IPS DF 4.7 (cell line): Measurements from ENCODE around the gene C6orf52.
"Not testable (repeated sequence)": the region's sequence is repeated elsewhere in the genome, so short reads cannot be mapped to it uniquely, and the experiment has no call there.

Experiments used
- DNase-seq: peaks from one replicate; pipeline ENCODE4 v3.0.0-alpha.2; 2013; ENCODE audit warnings: low spot score; ENCODE audit errors: extremely low read depth

C6orf52 gene

GRCh38 chr6:10694302-10695085, at the start of gene C6orf52, which contains the start of gene PAK1IP1:
Gene C6orf52, minus strand, starts transcription at chr6:10694616. Its CDS starts 7,066 bp downstream, at chr6:10687550.
Gene PAK1IP1, plus strand, starts transcription at chr6:10694972. Its CDS starts 14 bp downstream, at chr6:10694986.
- DNase-seq: peak; percentile 76

GRCh38 chr6:10743515-10743914, 49.1 kb upstream of the C6orf52 start:
- no peak for DNase-seq

DNA sequence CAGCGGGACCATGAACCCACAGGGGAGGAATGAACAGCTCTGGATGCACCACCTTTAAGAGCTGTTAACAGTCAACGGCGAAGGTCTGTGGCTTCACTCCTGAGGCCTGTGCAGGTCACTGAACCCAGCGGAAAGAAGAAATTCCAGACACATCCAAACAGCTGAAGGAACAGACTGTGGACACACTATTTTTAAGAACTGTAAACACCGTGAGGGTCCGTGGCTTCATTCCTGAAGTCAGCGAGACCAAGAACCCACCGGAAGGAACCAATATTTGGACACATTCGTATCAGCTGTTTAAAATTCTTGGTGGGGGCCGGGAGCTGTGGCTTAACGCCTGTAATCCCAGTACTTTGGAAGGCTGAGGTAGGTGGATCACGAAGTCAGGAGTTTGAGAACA, 47.8 kb upstream of the C6orf52 start:
- DNase-seq: no peak

GRCh38 chr6:10741643-10742042, 47.2 kb upstream of the C6orf52 start:
- DNase-seq: not testable (repeated sequence)

GRCh38 chr6:10740061-10740460, 45.6 kb upstream of the C6orf52 start:
- DNase-seq: no peak

DNA sequence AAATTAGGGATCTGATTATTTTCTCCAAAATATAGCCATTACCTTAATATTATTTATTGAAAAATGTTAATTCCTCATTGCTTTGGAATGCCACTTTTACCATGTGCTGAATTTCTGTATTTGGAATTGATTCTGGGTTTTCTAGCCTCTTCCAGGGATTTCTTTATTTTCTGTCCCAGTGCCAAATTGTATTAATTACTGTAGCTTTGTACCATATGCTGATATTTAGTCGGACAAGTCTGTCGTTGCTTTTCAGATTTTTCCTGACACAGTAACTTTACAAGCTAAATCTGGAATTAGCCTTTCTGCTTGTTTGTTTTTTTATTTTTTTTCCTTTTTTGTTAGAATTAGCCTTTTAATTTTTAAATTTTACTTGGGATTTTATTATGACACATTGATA, 42.3 kb upstream of the C6orf52 start:
- DNase-seq: no peak

DNA sequence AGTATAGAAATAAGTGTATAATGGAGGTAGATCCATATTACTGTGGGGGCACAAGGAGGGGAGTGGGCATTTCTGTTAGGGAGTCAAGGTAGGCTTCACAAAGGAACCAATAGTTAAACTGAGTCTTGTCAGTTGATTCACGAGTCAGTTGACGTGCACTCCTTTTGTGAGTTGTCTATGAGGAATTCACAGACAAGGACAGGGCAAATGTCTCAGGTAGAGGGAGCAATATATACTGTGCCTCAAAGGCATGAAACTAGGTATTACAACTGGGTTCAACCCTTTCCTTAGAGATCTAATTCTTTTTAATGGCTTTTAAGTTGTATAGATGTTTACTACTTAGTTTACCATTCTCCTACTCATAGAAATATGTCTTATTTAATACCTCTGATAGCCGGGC, 39.4 kb upstream of the C6orf52 start:
- no peak for DNase-seq

- no peak for DNase-seq
These were observed 38.8 kb upstream of the C6orf52 start for GRCh38 chr6:10733151-10733715.

DNA sequence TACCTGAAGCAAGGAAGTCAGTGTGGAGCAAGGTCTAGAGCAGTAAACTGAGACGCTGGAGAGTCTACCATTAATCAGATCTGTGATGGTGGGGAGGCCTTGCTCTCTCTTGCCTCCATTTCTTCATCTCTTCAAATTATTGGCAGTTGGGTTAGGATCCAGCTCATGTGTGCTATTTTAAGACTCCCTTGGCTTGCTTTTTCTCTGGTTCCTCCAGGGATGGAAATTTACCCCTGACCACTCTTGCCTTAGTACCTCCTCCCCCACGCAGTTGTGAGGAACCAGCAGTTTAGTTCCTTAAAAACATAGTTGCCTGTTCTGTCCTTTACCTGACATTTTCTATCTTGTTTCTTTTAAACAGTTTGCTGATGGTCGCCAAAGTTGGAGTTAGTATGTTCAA, 35.8 kb upstream of the C6orf52 start:
- no peak for DNase-seq

GRCh38 chr6:10725716-10726115, 31.3 kb upstream of the C6orf52 start:
- no peak for DNase-seq

- no peak for DNase-seq
These were observed 30.6 kb upstream of the C6orf52 start for GRCh38 chr6:10725044-10725443.

GRCh38 chr6:10723567-10723881, 29.1 kb upstream of the C6orf52 start:
- DNase-seq: no peak

- peak; percentile 93 for DNase-seq
These were observed 28.6 kb upstream of the C6orf52 start, which contains the start of gene TMEM14C for GRCh38 chr6:10722820-10723566. Gene TMEM14C, plus strand, starts transcription at chr6:10723070. Its CDS starts 1,544 bp downstream, at chr6:10724614.

GRCh38 chr6:10722570-10722819, 28.1 kb upstream of the C6orf52 start:
- DNase-seq: no peak

GRCh38 chr6:10721850-10722569, 27.6 kb upstream of the C6orf52 start:
- no peak for DNase-seq

DNA sequence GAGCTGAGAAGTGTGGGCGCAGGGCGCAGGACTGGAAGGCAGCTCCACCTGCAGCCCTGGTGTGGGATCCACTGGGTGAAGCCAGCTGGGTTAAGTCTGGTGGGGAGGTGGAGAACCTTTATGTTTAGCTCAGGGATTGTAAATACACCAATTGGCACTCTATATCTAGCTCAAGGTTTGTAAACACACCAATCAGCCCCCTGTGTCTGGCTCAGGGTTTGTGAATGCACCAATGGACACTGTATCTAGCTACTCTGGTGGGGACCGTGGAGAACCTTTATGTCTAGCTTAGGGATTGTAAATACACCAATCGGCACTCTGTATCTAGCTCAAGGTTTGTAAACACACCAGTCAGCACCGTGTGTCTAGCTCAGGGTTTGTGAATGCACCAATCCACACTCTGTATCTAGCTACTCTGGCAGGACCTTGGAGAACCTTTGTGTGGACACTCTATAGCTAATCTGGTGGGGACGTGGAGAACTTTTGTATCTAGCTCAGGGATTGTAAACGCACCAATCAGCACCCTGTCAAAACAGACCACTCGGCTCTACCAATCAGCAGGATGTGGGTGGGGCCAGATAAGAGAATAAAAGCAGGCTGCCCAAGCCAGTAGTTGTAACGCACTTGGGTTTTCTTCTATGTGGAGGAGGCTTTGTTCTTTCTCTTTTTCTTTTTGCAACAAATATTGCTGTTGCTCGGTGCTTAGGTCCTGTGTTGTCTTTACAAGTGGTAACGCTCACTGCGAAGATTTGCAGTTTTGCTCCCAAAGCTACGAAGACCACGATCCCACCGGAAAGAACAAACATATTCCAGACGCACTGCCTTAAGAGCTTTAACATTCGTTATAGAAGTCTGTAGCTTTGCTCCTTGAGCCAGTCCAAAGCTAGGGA, 26.8 kb upstream of the C6orf52 start:
- not testable (repeated sequence) for DNase-seq

DNA sequence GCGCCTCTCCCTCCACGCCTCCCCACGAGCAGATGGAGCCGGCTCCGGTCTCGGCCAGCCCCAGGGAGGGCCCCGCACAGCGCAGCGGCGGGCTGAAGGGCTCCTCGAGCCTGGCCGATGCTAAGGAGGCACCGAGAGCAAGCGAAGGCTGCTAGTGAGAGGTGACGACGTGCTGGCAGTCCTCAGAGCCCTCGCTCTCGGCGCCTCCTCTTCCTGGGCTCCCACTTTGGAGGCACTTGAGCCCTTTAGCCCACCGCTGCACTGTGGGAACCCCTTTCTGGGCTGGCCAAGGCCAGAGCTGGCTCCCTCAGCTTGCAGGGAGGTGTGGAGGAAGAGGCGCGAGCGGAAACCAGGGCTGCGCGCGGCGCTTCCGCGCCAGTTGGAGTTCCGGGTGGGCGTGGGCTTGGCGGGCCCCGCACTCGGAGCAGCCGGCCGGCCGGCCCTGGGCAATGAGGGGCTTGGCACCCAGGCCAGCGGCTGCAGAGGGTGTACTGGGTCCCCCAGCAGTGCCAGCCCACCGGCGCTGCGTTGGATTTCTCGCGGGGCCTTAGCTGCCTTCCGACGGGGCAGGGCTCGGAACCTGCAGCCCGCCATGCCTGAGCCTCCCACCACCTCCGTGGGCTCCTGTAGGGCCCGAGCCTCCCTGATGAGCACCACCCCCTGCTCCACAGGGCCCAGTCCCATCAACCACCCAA, 26.0 kb upstream of the C6orf52 start:
- no peak for DNase-seq

GRCh38 chr6:10719964-10720264, 25.5 kb upstream of the C6orf52 start:
- DNase-seq: no peak

DNA sequence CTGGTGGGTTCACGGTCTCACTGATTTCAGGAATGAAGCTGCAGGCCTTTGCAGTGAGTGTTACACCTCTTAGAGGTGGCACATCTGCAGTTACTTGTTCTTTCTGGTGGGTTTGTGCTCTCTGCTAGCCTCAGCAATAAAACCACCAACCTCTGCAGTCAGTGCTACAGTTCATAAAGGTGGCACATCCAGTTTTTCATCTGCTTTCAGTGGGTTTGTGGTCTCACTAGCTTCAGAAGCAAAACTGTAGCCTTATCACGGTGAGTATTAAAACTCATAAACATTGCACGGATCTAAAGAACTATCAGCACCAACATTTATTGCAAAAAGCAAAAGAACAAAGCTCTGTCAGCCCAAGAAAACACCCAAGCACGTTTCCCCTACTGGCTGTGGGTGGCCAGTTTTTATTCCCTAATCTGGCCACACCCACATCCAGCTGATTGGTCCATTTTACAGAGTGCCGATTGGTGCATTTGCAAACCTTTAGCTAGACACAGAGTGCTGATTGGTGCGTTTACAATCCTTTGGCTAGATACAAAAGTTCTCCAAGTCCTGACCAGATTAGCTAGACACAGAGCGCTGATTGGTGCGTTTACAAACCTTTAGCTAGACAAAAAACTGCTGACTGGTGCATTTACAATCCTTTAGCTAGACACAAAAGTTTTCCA, 25.0 kb upstream of the C6orf52 start:
- no peak for DNase-seq

DNA sequence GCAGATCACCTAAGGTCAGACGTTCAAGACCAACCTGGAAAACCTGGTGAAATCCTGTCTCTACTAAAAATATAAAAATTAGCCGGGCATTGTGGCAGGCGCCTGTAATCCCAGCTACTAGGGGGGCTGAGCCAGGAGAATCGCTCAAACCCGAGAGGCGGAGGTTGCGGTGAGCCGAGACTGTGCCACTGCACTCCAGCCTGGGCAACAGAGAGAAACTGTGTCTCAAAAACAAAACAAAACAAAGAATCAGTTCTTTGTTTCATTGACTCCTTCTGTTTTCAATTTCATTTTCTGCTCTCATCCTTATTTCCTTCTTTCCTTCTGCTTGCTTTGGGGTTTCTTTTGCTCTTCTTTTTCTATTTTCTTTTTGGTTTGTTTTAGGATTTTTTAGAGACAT, 19.5 kb upstream of the C6orf52 start:
- DNase-seq: no peak
